A549 (cell line): ENCODE data around the gene PIM3. TPM values are rescaled to one million over a fixed set of nuclear protein-coding genes. Genes with fewer than 3 reads are reported as not detected.

Source experiments
- ATAC-seq, 2 experiments: fragments of 200-7000 bp in 1 of 2; fragments of >200 bp in 1 of 2; cut with Nextera tagmentation in 1 of 2; cut with Tn5 transposase in 1 of 2; 3 replicates each; pipeline versions ENCODE4 v1.8.0 to v1.9.1; 2018 to 2020; ENCODE audit warnings: mild to moderate bottlenecking in 1 of 2, moderate library complexity in 1 of 2
- CTCF ChIA-PET: fragments of 300-600 bp; sonication (Branson Sonifier 250); formaldehyde crosslinking; extraction: SDS; loops from one replicate; lab custom pipeline; 2021; ENCODE audit warnings: antibody characterized with exemption, inconsistent platforms; lab: Yijun Ruan, JAX
- POLR2A ChIA-PET: fragments of 350-600 bp; formaldehyde crosslinking; extraction: SDS; loops from one replicate; lab custom pipeline; 2021; ENCODE audit warnings: antibody characterized with exemption, inconsistent platforms; lab: Yijun Ruan, JAX
- DNase-seq, 2 experiments: peaks; one replicate each; pipeline versions ENCODE4 v3.0.0 to v3.0.0-alpha.2; 2011 to 2016; ENCODE audit warnings: low read depth in 1 of 2, low spot score in 1 of 2
- FAIRE-seq: peaks from 2 replicates; lab custom pipeline; 2011; peaks lifted over from hg19 to GRCh38; lab: Jason Lieb, UNC
- H3K27ac ChIP-seq, 2 experiments: fragments of >200 bp; sonication (Bioruptor Twin); formaldehyde crosslinking; 3 replicates each; pipeline ENCODE4 v1.5.1; 2016 to 2017
- H3K4me1 ChIP-seq: fragments of >200 bp; sonication (Bioruptor Twin); formaldehyde crosslinking; 3 replicates; pipeline ENCODE4 v1.6.1; 2016
- H3K4me2 ChIP-seq: fragments of >200 bp; sonication (Bioruptor Twin); formaldehyde crosslinking; 3 replicates; pipeline ENCODE4 v1.6.1; 2016
- H3K4me3 ChIP-seq: fragments of >200 bp; sonication (Bioruptor Twin); formaldehyde crosslinking; 3 replicates; pipeline ENCODE4 v1.5.1; 2016
- H3K9me3 ChIP-seq: fragments of >200 bp; sonication (Bioruptor Twin); formaldehyde crosslinking; 3 replicates; pipeline ENCODE4 v1.6.1; 2016
- CBX8 ChIP-seq: fragments of 200-600 bp; sonication (generic); IDR thresholded peaks from 2 replicates; pipeline ENCODE4 v1.6.1; 2016
- CEBPB ChIP-seq, 2 experiments: fragments of >200 bp in 1 of 2; sonication (Bioruptor Twin) in 1 of 2; formaldehyde crosslinking in 1 of 2; IDR thresholded peaks; 2 replicates each; pipeline ENCODE4 v1.6.1; 2012 to 2016
- CHD2 ChIP-seq: fragments of 150-350 bp; IDR thresholded peaks from 2 replicates; pipeline ENCODE4 v1.6.1; 2014; ENCODE audit warnings: low read length; ENCODE audit not compliant: partially characterized antibody
- EHMT2 ChIP-seq: fragments of 200-600 bp; sonication (generic); IDR thresholded peaks from 2 replicates; pipeline ENCODE4 v1.6.1; 2016; ENCODE audit warnings: antibody characterized with exemption, low read depth, mild to moderate bottlenecking, moderate library complexity
- EP300 ChIP-seq, 2 experiments: fragments of >200 bp; sonication (Bioruptor Twin); formaldehyde crosslinking; IDR thresholded peaks; 2 replicates in 1 of 2; 3 replicates in 1 of 2; pipeline ENCODE4 v1.6.1; 2016 to 2017
- ESRRA ChIP-seq: fragments of 150-350 bp; IDR thresholded peaks from 2 replicates; pipeline ENCODE4 v1.6.1; 2014; ENCODE audit warnings: mild to moderate bottlenecking, low read length, borderline replicate concordance
- FOSB ChIP-seq: fragments of 250-450 bp; sonication (Bioruptor Pico); IDR thresholded peaks from 2 replicates; pipeline ENCODE4 v1.5.0; 2020; ENCODE audit warnings: mild to moderate bottlenecking, moderate library complexity
- FOXS1 ChIP-seq: fragments of 250-450 bp; sonication (Bioruptor Pico); IDR thresholded peaks from 2 replicates; pipeline ENCODE4 v1.5.0; 2020; ENCODE audit warnings: mild to moderate bottlenecking, moderate library complexity
- HEYL ChIP-seq: fragments of 250-450 bp; sonication (Bioruptor Pico); IDR thresholded peaks from 2 replicates; pipeline ENCODE4 v1.8.0; 2021; ENCODE audit warnings: mild to moderate bottlenecking, moderate library complexity
- HOXA7 ChIP-seq: fragments of 250-450 bp; sonication (Bioruptor Pico); IDR thresholded peaks from 2 replicates; pipeline ENCODE4 v1.5.0; 2020; ENCODE audit warnings: mild to moderate bottlenecking, moderate library complexity
- JUN ChIP-seq, 2 experiments: fragments of >200 bp; sonication (Bioruptor Twin); formaldehyde crosslinking; IDR thresholded peaks; 2 replicates in 1 of 2; 3 replicates in 1 of 2; pipeline ENCODE4 v1.6.1; 2016 to 2017
- JUNB ChIP-seq: fragments of >200 bp; sonication (Bioruptor Twin); formaldehyde crosslinking; IDR thresholded peaks from 2 replicates; pipeline ENCODE4 v1.6.1; 2016
- KDM1A ChIP-seq: fragments of 200-600 bp; sonication (generic); IDR thresholded peaks from 2 replicates; pipeline ENCODE4 v1.6.1; 2016; ENCODE audit warnings: low read depth, mild to moderate bottlenecking
- MAX ChIP-seq: IDR thresholded peaks from 2 replicates; pipeline ENCODE4 v1.6.1; 2012
- MAZ ChIP-seq: fragments of 150-350 bp; IDR thresholded peaks from 2 replicates; pipeline ENCODE4 v1.6.1; 2014; ENCODE audit warnings: antibody characterized with exemption, low read depth, low read length, borderline replicate concordance
- NFE2L2 ChIP-seq: fragments of 150-350 bp; conservative IDR thresholded peaks from 2 replicates; pipeline ENCODE4 v1.6.1; 2014; ENCODE audit warnings: low read length
- NPAS2 ChIP-seq: fragments of 250-450 bp; sonication (Bioruptor Pico); IDR thresholded peaks from 2 replicates; pipeline ENCODE4 v1.8.0; 2022; ENCODE audit warnings: mild to moderate bottlenecking, moderate library complexity, borderline replicate concordance
- PHF8 ChIP-seq: fragments of 200-600 bp; sonication (generic); IDR thresholded peaks from 2 replicates; pipeline ENCODE4 v1.6.1; 2016; ENCODE audit warnings: low read depth, mild to moderate bottlenecking, antibody characterized with exemption, moderate library complexity, borderline replicate concordance
- RAD21 ChIP-seq, 2 experiments: fragments of >200 bp in 1 of 2; sonication (Bioruptor Twin) in 1 of 2; formaldehyde crosslinking in 1 of 2; IDR thresholded peaks in 1 of 2; conservative IDR thresholded peaks in 1 of 2; 2 replicates in 1 of 2; 3 replicates in 1 of 2; pipeline ENCODE4 v1.6.1; 2012 to 2018; ENCODE audit warnings: inconsistent platforms in 1 of 2
- RARB ChIP-seq: fragments of 250-450 bp; sonication (Bioruptor Pico); IDR thresholded peaks from 2 replicates; pipeline ENCODE4 v1.8.0; 2021; ENCODE audit warnings: mild to moderate bottlenecking, moderate library complexity
- REST ChIP-seq: fragments of 200-600 bp; sonication (generic); IDR thresholded peaks from 2 replicates; pipeline ENCODE4 v1.6.1; 2016; ENCODE audit warnings: antibody characterized with exemption, mild to moderate bottlenecking, moderate library complexity
- RFX5 ChIP-seq: fragments of 450-650 bp; IDR thresholded peaks from 2 replicates; pipeline ENCODE4 v1.7.1; 2014; ENCODE audit warnings: antibody characterized with exemption, mild to moderate bottlenecking, moderate library complexity
- RNF2 ChIP-seq: fragments of 200-600 bp; sonication (generic); IDR thresholded peaks from 2 replicates; pipeline ENCODE4 v1.6.1; 2016; ENCODE audit warnings: low read depth, mild to moderate bottlenecking, antibody characterized with exemption, moderate library complexity, borderline replicate concordance
- TP53 ChIP-seq: fragments of 250-450 bp; sonication (Bioruptor Pico); IDR thresholded peaks from 2 replicates; pipeline ENCODE4 v1.5.0; 2021; ENCODE audit warnings: mild to moderate bottlenecking, moderate library complexity
- ZFP36 ChIP-seq: fragments of 450-650 bp; IDR thresholded peaks from 2 replicates; pipeline ENCODE4 v1.6.1; 2014; ENCODE audit warnings: borderline replicate concordance; ENCODE audit not compliant: partially characterized antibody
- ZSCAN20 ChIP-seq: fragments of 250-450 bp; sonication (Bioruptor Pico); IDR thresholded peaks from 2 replicates; pipeline ENCODE4 v1.8.0; 2022; ENCODE audit warnings: mild to moderate bottlenecking, moderate library complexity
- WGBS: methylation state at CpG from one replicate; pipeline ENCODE4 v1.1.6; 2017; ENCODE audit errors: missing lambda C conversion rate; 5-methylcytosine and 5-hydroxymethylcytosine counted together
- polyA plus RNA-seq, 4 experiments: library from polyadenylated mRNA; depleted of rRNA in 3 of 4; stranded (reverse); fragments of >200 nt; fragmentation: RNase III in 1 of 4; extraction: RNeasy Plus Mini Kit Qiagen cat#74134 plus additional on column Dnase treatment in 1 of 4; gene quantifications; 2 replicates in 3 of 4; 3 replicates in 1 of 4; pipeline ENCODE4 v1.2.3, GENCODE V29; 2011 to 2017

Gene PIM3
- polyA plus RNA-seq, 2 of the 4 experiments (the other 2 are of a cell fraction): 4.4 to 11.3 TPM

GRCh38 chr22:49921508-49922278 lies 38.9 kb upstream of the PIM3 start:
- Histone ChIP-seq H3K4me3 (no peak overlapping the region), H3K9me3 (no peaks in the 10 kb centered on the region), H3K4me1 (peaks cover 5% of the 10 kb centered on the region; the same call in 1 of the 3 replicates), H3K27ac (no peak overlapping the region)
- FAIRE-seq (no peak), ATAC-seq (no peak)
- POLR2A ChIA-PET: no interaction called here
- no peak for TF ChIP-seq JUN (IDR thresholded peaks at IDR 0.05)
- no peak for TF ChIP-seq MAZ
- TF ChIP-seq ESRRA: no peak
- TF ChIP-seq HOXA7 (CRISPR knock-in tag): no peak
- TF ChIP-seq RFX5: no peak
- no peak for TF ChIP-seq CHD2
- no peak for TF ChIP-seq CEBPB (IDR thresholded peaks at IDR 0.05)
- TF ChIP-seq JUNB: no peak
- TF ChIP-seq RARB (CRISPR knock-in tag): no peak
- no peak for TF ChIP-seq KDM1A
- TF ChIP-seq NPAS2: no peak
- no peak for TF ChIP-seq RAD21 (conservative IDR thresholded peaks at IDR 0.05 in 1 of 2, IDR thresholded peaks at IDR 0.05 in 1 of 2)
- no peak for TF ChIP-seq EHMT2
- no peak for TF ChIP-seq MAX
- TF ChIP-seq CBX8: no peak
- no peak for TF ChIP-seq NFE2L2
- no peak for TF ChIP-seq RNF2
- no peak for TF ChIP-seq FOSB (CRISPR knock-in tag)
- TF ChIP-seq, all 56 proteins: peak for 0
- CTCF ChIA-PET: interaction anchor here (1.4 kb wide), 1 partner anchor 9 kb away, joined by 6 read pairs; no protein-coding TSS in a partner anchor
- WGBS: 88% methylated on average over 11 of the region's 35 CpGs
- no peak overlapping the region for H3K4me2 ChIP-seq
- DNase-seq: no peak

- 91% methylated on average over 10 of the region's 22 CpGs for WGBS
- CTCF ChIA-PET: interaction anchor here (1.4 kb wide), 1 partner anchor 8 kb away, joined by 6 read pairs; no protein-coding TSS in a partner anchor
Observed at GRCh38 chr22:49922484-49922883, 38.1 kb upstream of the PIM3 start.

DNA sequence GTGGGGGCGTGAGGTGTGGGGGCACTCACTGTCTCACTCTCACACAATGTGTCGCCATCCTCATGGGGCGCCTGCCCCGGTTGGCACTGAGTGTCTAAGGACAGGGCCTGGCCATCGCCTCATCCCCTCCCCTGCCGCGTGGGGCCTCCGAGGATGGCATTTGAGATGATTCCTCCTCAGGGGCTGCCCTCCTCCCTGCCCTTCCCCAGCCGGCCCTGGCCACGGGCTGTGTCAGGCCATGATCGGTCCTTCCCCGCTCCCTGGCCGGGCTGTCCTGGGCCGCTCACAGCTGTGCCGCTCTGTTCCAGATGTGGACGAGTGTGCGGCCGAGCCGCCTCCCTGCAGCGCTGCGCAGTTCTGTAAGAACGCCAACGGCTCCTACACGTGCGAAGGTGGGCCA lies 37.6 kb upstream of the PIM3 start:
- Histone ChIP-seq H3K4me3 (no peak overlapping the region), H3K9me3 (no peaks in the 10 kb centered on the region), H3K4me1 (peaks cover 5% of the 10 kb centered on the region; the same call in 1 of the 3 replicates), H3K27ac (no peak overlapping the region), H3K4me2 (no peak overlapping the region)
- ChIA-PET POLR2A (no interaction called here), CTCF (interaction anchor here (3.5 kb wide), 1 partner anchor 107 kb away, joined by 15 read pairs; no protein-coding TSS in a partner anchor)
- TF ChIP-seq NPAS2 (no peak), TP53 (CRISPR knock-in tag) (no peak), JUNB (no peak), FOXS1 (CRISPR knock-in tag) (no peak), REST (no peak), CHD2 (no peak), HEYL (CRISPR knock-in tag) (no peak), ZSCAN20 (no peak), EP300 (IDR thresholded peaks at IDR 0.05) (no peak), PHF8 (no peak), CEBPB (IDR thresholded peaks at IDR 0.05) (no peak)
- FAIRE-seq (no peak), DNase-seq (no peak), ATAC-seq (no peak)
- WGBS: 89% methylated on average over 15 of the region's 25 CpGs

More at GRCh38 chr22:49922484-49922883, 38.1 kb upstream of the PIM3 start:
- no peak for TF ChIP-seq ZFP36
- TF ChIP-seq HEYL (CRISPR knock-in tag): no peak
- no peak for TF ChIP-seq CHD2
- POLR2A ChIA-PET: no interaction called here
- ATAC-seq (no peak), FAIRE-seq (no peak), DNase-seq (no peak)
- no peak overlapping the region for H3K4me2 ChIP-seq
- H3K4me3 ChIP-seq: no peak overlapping the region
- H3K4me1 ChIP-seq: peaks cover 5% of the 10 kb centered on the region; the same call in 1 of the 3 replicates
- H3K27ac ChIP-seq: no peak overlapping the region
- no peaks in the 10 kb centered on the region for H3K9me3 ChIP-seq
